ENCODE measurements around the gene OR51B4.

GRCh38 chr11:5252192-5252918, 49.4 kb downstream of the OR51B4 start:
- TF ChIP-seq ZNF274 (IDR thresholded peaks at IDR 0.05; ENCODE audit: low read length) (no peak), ZNF274 (tag by site-specific recombination; IDR thresholded peaks at IDR 0.05; ENCODE audit: borderline replicate concordance) (no peak), ZNF549 (tag by site-specific recombination; IDR thresholded peaks at IDR 0.05) (no peak), ZNF23 (tag by site-specific recombination; IDR thresholded peaks at IDR 0.05; ENCODE audit: borderline replicate concordance) (no peak), ZSCAN30 (tag by site-specific recombination; IDR thresholded peaks at IDR 0.05) (no peak), ZNF239 (tag by site-specific recombination; IDR thresholded peaks at IDR 0.05) (no peak), ZNF146 (tag by site-specific recombination; IDR thresholded peaks at IDR 0.05) (no peak), BCL6B (tag by site-specific recombination; IDR thresholded peaks at IDR 0.05) (no peak), ZNF423 (tag by site-specific recombination; IDR thresholded peaks at IDR 0.05) (no peak), CTCF (tag by site-specific recombination; IDR thresholded peaks at IDR 0.05) (no peak), PBX3 (CRISPR knock-in tag; IDR thresholded peaks at IDR 0.05) (no peak)
